H1 (cell line): ENCODE measurements around the gene INA. TPM values are rescaled to one million over a fixed set of nuclear protein-coding genes. Genes with fewer than 3 reads are reported as not detected.

ENCODE experiments used
- CTCF ChIA-PET: fragments of 300-600 bp; sonication (Branson Sonifier 250); formaldehyde crosslinking; loops from one replicate; lab custom pipeline; 2021; ENCODE audit not compliant: partially characterized antibody; lab: Charles Lee
- POLR2A ChIA-PET: fragments of 300-600 bp; sonication (Branson Sonifier 250); formaldehyde crosslinking; loops from one replicate; lab custom pipeline; 2021; ENCODE audit warnings: inconsistent platforms; ENCODE audit not compliant: partially characterized antibody; lab: Charles Lee
- DNase-seq, 2 experiments: peaks; one replicate each; pipeline versions ENCODE4 v3.0.0 to v3.0.0-alpha.2; 2010 to 2022; ENCODE audit warnings: low spot score in 2 of 2, low read depth in 1 of 2, mixed read lengths in 1 of 2
- FAIRE-seq: peaks from 2 replicates; lab custom pipeline; 2011; peaks lifted over from hg19 to GRCh38; lab: Jason Lieb, UNC
- H2AFZ ChIP-seq: 2 replicates; pipeline ENCODE4 v1.8.1; 2012; ENCODE audit warnings: low read length, inconsistent platforms
- H2AK5ac ChIP-seq: 2 replicates; pipeline ENCODE4 v1.6.1; 2013; ENCODE audit warnings: low read depth, low read length
- H2BK120ac ChIP-seq: replicated peaks from 2 replicates; pipeline ENCODE3; 2013; ENCODE audit warnings: low read depth, low read length, inconsistent platforms
- H2BK12ac ChIP-seq: 2 replicates; pipeline ENCODE4 v1.6.1; 2013; ENCODE audit warnings: low read depth, low read length
- H2BK15ac ChIP-seq: 2 replicates; pipeline ENCODE4 v1.6.1; 2013; ENCODE audit warnings: low read length
- H2BK20ac ChIP-seq: 2 replicates; pipeline ENCODE4 v1.6.1; 2013; ENCODE audit warnings: low read length
- H2BK5ac ChIP-seq: 2 replicates; pipeline ENCODE4 v1.6.1; 2013; ENCODE audit warnings: low read depth, low read length
- H3K14ac ChIP-seq: 2 replicates; pipeline ENCODE4 v1.6.1; 2013; ENCODE audit warnings: inconsistent platforms; ENCODE audit not compliant: insufficient read length
- H3K18ac ChIP-seq: 2 replicates; pipeline ENCODE4 v1.6.1; 2013; ENCODE audit warnings: low read length; ENCODE audit errors: extremely low read depth
- H3K23ac ChIP-seq: 2 replicates; pipeline ENCODE4 v1.6.1; 2013; ENCODE audit warnings: inconsistent platforms; ENCODE audit not compliant: insufficient read length
- H3K23me2 ChIP-seq: 2 replicates; pipeline ENCODE4 v1.6.1; 2013; ENCODE audit warnings: low read depth, low read length
- H3K27ac ChIP-seq: 2 replicates; pipeline ENCODE4 v1.6.1; 2011; ENCODE audit warnings: low read depth, low read length, inconsistent platforms
- H3K27me3 ChIP-seq, 4 experiments: replicated peaks in 1 of 4; 1 replicate in 1 of 4; 2 replicates in 3 of 4; pipeline versions ENCODE4 v1.6.1 to v1.8.1; 2011 to 2013; ENCODE audit warnings: low read length in 3 of 4, mild to moderate bottlenecking in 3 of 4, inconsistent platforms in 2 of 4, mixed read lengths in 2 of 4, moderate library complexity in 1 of 4; ENCODE audit not compliant: control insufficient read depth in 3 of 4, insufficient read depth in 3 of 4; ENCODE audit errors: extremely low read depth in 1 of 4
- H3K36me3 ChIP-seq, 4 experiments: 2 replicates each; pipeline versions ENCODE4 v1.6.1 to v1.8.1; 2011 to 2013; ENCODE audit warnings: mild to moderate bottlenecking in 4 of 4, low read length in 3 of 4, moderate library complexity in 2 of 4, control low read depth in 1 of 4, inconsistent platforms in 1 of 4; ENCODE audit not compliant: insufficient read depth in 4 of 4, control insufficient read depth in 2 of 4
- H3K4ac ChIP-seq: replicated peaks from 2 replicates; pipeline ENCODE3; 2013; ENCODE audit warnings: low read length, low read depth, mixed read lengths, inconsistent platforms; ENCODE audit not compliant: insufficient read length
- H3K4me1 ChIP-seq, 4 experiments: replicated peaks in 1 of 4; 1 replicate in 1 of 4; 2 replicates in 3 of 4; pipeline versions ENCODE4 v1.6.1 to v1.8.1; 2011 to 2013; ENCODE audit warnings: low read length in 3 of 4, inconsistent platforms in 2 of 4, mixed read lengths in 1 of 4; ENCODE audit not compliant: insufficient read depth in 4 of 4, control insufficient read depth in 3 of 4
- H3K4me2 ChIP-seq, 2 experiments: 2 replicates each; pipeline versions ENCODE4 v1.6.1 to v1.8.1; 2011 to 2013; ENCODE audit warnings: low read depth in 2 of 2, low read length in 2 of 2, control low read depth in 1 of 2, inconsistent platforms in 1 of 2, mild to moderate bottlenecking in 1 of 2; ENCODE audit not compliant: insufficient read depth in 1 of 2
- H3K4me3 ChIP-seq, 4 experiments: fragments of 200-600, 300-600 bp in 1 of 4; sonication (generic), shearing (Covaris generic), sonication (Bioruptor Twin) in 1 of 4; 2 replicates each; pipeline versions ENCODE4 v1.5.1 to v1.8.1; 2011 to 2016; ENCODE audit warnings: low read length in 4 of 4, low read depth in 3 of 4, control low read depth in 2 of 4, inconsistent platforms in 2 of 4, mild to moderate bottlenecking in 2 of 4, mixed read lengths in 1 of 4, moderate library complexity in 1 of 4; ENCODE audit not compliant: insufficient read depth in 2 of 4; ENCODE audit errors: extremely low read depth in 1 of 4
- H3K56ac ChIP-seq: replicated peaks from 2 replicates; pipeline ENCODE3; 2013; ENCODE audit warnings: low read depth, mild to moderate bottlenecking, mixed read lengths, low read length, inconsistent platforms; ENCODE audit not compliant: insufficient read length
- H3K79me1 ChIP-seq: 2 replicates; pipeline ENCODE4 v1.6.1; 2013; ENCODE audit warnings: low read depth, low read length, control low read depth
- H3K79me2 ChIP-seq, 2 experiments: 2 replicates each; pipeline versions ENCODE4 v1.6.1 to v1.8.1; 2012 to 2013; ENCODE audit warnings: low read length in 2 of 2, mild to moderate bottlenecking in 2 of 2, inconsistent platforms in 1 of 2; ENCODE audit not compliant: insufficient read depth in 2 of 2, control insufficient read depth in 1 of 2
- H3K9ac ChIP-seq, 4 experiments: replicated peaks in 1 of 4; 1 replicate in 1 of 4; 2 replicates in 3 of 4; pipeline versions ENCODE4 v1.6.1 to v1.8.1; 2011 to 2013; ENCODE audit warnings: low read depth in 3 of 4, low read length in 3 of 4, control low read depth in 2 of 4, mild to moderate bottlenecking in 2 of 4, moderate library complexity in 2 of 4, inconsistent platforms in 1 of 4; ENCODE audit errors: extremely low read depth in 1 of 4
- H3K9me3 ChIP-seq, 2 experiments: 2 replicates each; pipeline versions ENCODE4 v1.6.1 to v1.8.1; 2012 to 2013; ENCODE audit warnings: mild to moderate bottlenecking in 2 of 2, moderate library complexity in 2 of 2, control low read depth in 1 of 2, inconsistent platforms in 1 of 2, low read depth in 1 of 2, low read length in 1 of 2, mixed read lengths in 1 of 2; ENCODE audit not compliant: insufficient read depth in 2 of 2
- H4K20me1 ChIP-seq, 2 experiments: replicated peaks in 1 of 2; 2 replicates each; pipeline versions ENCODE3 to v1.8.1; 2011 to 2013; ENCODE audit warnings: inconsistent platforms in 2 of 2, low read length in 2 of 2, mild to moderate bottlenecking in 1 of 2; ENCODE audit not compliant: insufficient read depth in 2 of 2, control insufficient read depth in 1 of 2
- H4K5ac ChIP-seq: 2 replicates; pipeline ENCODE4 v1.6.1; 2013; ENCODE audit warnings: low read length, low read depth, mixed read lengths, inconsistent platforms; ENCODE audit not compliant: insufficient read length
- H4K8ac ChIP-seq: 2 replicates; pipeline ENCODE4 v1.8.0; 2013; ENCODE audit warnings: mild to moderate bottlenecking, moderate library complexity, low read length, inconsistent platforms; ENCODE audit not compliant: insufficient read depth; ENCODE audit errors: extremely low read depth
- H4K91ac ChIP-seq: replicated peaks from 2 replicates; pipeline ENCODE3; 2013; ENCODE audit warnings: low read length, mixed read lengths, inconsistent platforms; ENCODE audit not compliant: insufficient read length
- CBX5 ChIP-seq: fragments of 300-800, 300-1000 bp; sonication (generic); IDR thresholded peaks from 2 replicates; pipeline ENCODE4 v1.7.1; 2016; ENCODE audit warnings: antibody characterized with exemption, low read length, low read depth
- EP300 ChIP-seq, 2 experiments: IDR thresholded peaks; 1 replicate in 1 of 2; 2 replicates in 1 of 2; pipeline ENCODE4 v1.6.1; 2011 to 2012; ENCODE audit warnings: low read depth in 2 of 2, low read length in 2 of 2, mild to moderate bottlenecking in 2 of 2, borderline replicate concordance in 1 of 2, inconsistent platforms in 1 of 2, moderate library complexity in 1 of 2
- HDAC2 ChIP-seq, 2 experiments: fragments of 300-600 bp in 1 of 2; sonication (generic) in 1 of 2; IDR thresholded peaks; 2 replicates each; pipeline ENCODE4 v1.6.1; 2011 to 2012; ENCODE audit warnings: low read depth in 2 of 2, low read length in 2 of 2, mild to moderate bottlenecking in 2 of 2, moderate library complexity in 2 of 2, borderline replicate concordance in 1 of 2, inconsistent platforms in 1 of 2
- KDM4A ChIP-seq: IDR thresholded peaks from one replicate; pipeline ENCODE4 v1.7.1; 2012; ENCODE audit warnings: low read depth, mild to moderate bottlenecking, moderate library complexity, low read length, inconsistent platforms; ENCODE audit not compliant: severe bottlenecking
- MAFK ChIP-seq: IDR thresholded peaks from 2 replicates; pipeline ENCODE4 v1.6.1; 2012; ENCODE audit warnings: low read depth, mild to moderate bottlenecking, improper control_type of control experiment, low read length
- NRF1 ChIP-seq: IDR thresholded peaks from 2 replicates; pipeline ENCODE4 v1.6.1; 2011; ENCODE audit warnings: mild to moderate bottlenecking, low read depth, low read length, improper control_type of control experiment
- PHF8 ChIP-seq: fragments of 200-600 bp; sonication (generic); conservative IDR thresholded peaks from 2 replicates; pipeline ENCODE4 v1.7.1; 2012; ENCODE audit warnings: low read depth, mild to moderate bottlenecking, inconsistent platforms, low read length, moderate library complexity
- SAP30 ChIP-seq: fragments of 300-600 bp; sonication (generic); IDR thresholded peaks from 2 replicates; pipeline ENCODE4 v1.7.1; 2012; ENCODE audit warnings: low read length, moderate library complexity, mild to moderate bottlenecking, inconsistent platforms; ENCODE audit not compliant: insufficient read depth, insufficient replicate concordance
- SP1 ChIP-seq: IDR thresholded peaks from 2 replicates; pipeline ENCODE4 v1.6.1; 2011; ENCODE audit warnings: low read depth, low read length
- SUZ12 ChIP-seq: fragments of 200-600 bp; sonication (generic); IDR thresholded peaks from 2 replicates; pipeline ENCODE4 v1.6.1; 2012; ENCODE audit warnings: mild to moderate bottlenecking, inconsistent platforms, low read length, moderate library complexity, mixed read lengths
- WGBS, 2 experiments: shearing (Covaris generic) in 1 of 2; methylation state at CpG; one replicate each; pipeline versions ENCODE4 v1.1.6 to v1.1.7; 2013 to 2015; ENCODE audit warnings: low lambda C conversion rate in 2 of 2, mixed read lengths in 2 of 2, inconsistent platforms in 1 of 2, low coverage in 1 of 2, missing lambda C conversion rate in 1 of 2; ENCODE audit not compliant: insufficient replicate concordance in 2 of 2, insufficient coverage in 1 of 2, insufficient read length in 1 of 2; ENCODE audit errors: extremely low coverage in 1 of 2, missing lambda C conversion rate in 1 of 2; 5-methylcytosine and 5-hydroxymethylcytosine counted together
- polyA plus RNA-seq, 7 experiments: library from polyadenylated mRNA; depleted of rRNA in 3 of 7; stranded (reverse) in 5 of 7; unstranded in 2 of 7; fragments of >200 nt in 5 of 7; fragments of 200-250 nt in 2 of 7; gene quantifications; 1 replicate in 5 of 7; 2 replicates in 1 of 7; 4 replicates in 1 of 7; pipeline versions ENCODE4 v1.2.1 to v1.2.3, GENCODE V29; 2011 to 2013; ENCODE audit warnings: missing spikeins in 2 of 7, mixed read lengths in 2 of 7
- total RNA-seq: library from RNA; stranded (reverse); fragmentation: NEBNext Ultra II Directional; extraction: Animal tissue kit (Norgen Biotek cat#: 25700); gene quantifications from 2 replicates; pipeline ENCODE4 v1.2.1, GENCODE V29; 2021
- TF ChIP-seq, protein P1 (sequence below): IDR thresholded peaks from 2 replicates; pipeline ENCODE4 v1.6.1; 2011; ENCODE audit warnings: low read length, improper control_type of control experiment

INA gene
- total and polyA plus RNA-seq, 2 of the 8 experiments (the other 6 are each of a cell fraction or from before 2014, with no cell fraction given) = 17.1 to 18.1 TPM

GRCh38 chr10:103336370-103336769, 59.4 kb downstream of the INA start:
- Histone ChIP-seq H3K9me3 (no peaks in the 10 kb centered on the region), H2AFZ (no peak overlapping the region), H4K91ac (no peak overlapping the region), H3K4me3 (no peak overlapping the region), H3K27me3 (no peaks in the 10 kb centered on the region), H2BK5ac (no peak overlapping the region), H2AK5ac (no peak overlapping the region), H3K56ac (no peak overlapping the region), H4K8ac (no peak overlapping the region), H3K23me2 (no peaks in the 10 kb centered on the region), H2BK12ac (no peak overlapping the region), H3K79me2 (no peaks in the 10 kb centered on the region), H3K4ac (no peak overlapping the region), H3K4me2 (no peak overlapping the region), H3K18ac (no peak overlapping the region), H2BK15ac (no peak overlapping the region), H3K9ac (no peak overlapping the region), H2BK120ac (no peak overlapping the region), H3K14ac (no peak overlapping the region), H4K20me1 (peaks cover 0 to 2% of the 10 kb centered on the region in 2 experiments), H4K5ac (no peak overlapping the region), H3K23ac (no peak overlapping the region), H2BK20ac (no peak overlapping the region), H3K79me1 (no peaks in the 10 kb centered on the region), H3K36me3 (peaks cover 4 to 23% (median 13%) of the 10 kb centered on the region in 4 experiments; a peak in 6 of 8 replicates), H3K27ac (no peak overlapping the region), H3K4me1 (no peaks in the 10 kb centered on the region)
- DNase-seq (no peak), FAIRE-seq (no peak)
- TF ChIP-seq CBX5 = no peak
- no peak for TF ChIP-seq SUZ12
- TF ChIP-seq HDAC2 (IDR thresholded peaks at IDR 0.05; ENCODE audit: borderline replicate concordance in 1 of 2, low read depth in 2 of 2, low read length in 2 of 2) = no peak
- no peak for TF ChIP-seq PHF8
- no peak for TF ChIP-seq SAP30
- no peak for TF ChIP-seq NRF1
- no peak for TF ChIP-seq KDM4A
- TF ChIP-seq, protein P1, sequence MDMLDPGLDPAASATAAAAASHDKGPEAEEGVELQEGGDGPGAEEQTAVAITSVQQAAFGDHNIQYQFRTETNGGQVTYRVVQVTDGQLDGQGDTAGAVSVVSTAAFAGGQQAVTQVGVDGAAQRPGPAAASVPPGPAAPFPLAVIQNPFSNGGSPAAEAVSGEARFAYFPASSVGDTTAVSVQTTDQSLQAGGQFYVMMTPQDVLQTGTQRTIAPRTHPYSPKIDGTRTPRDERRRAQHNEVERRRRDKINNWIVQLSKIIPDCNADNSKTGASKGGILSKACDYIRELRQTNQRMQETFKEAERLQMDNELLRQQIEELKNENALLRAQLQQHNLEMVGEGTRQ = no peak
- TF ChIP-seq SP1 = no peak
- no peak for TF ChIP-seq MAFK
- TF ChIP-seq EP300 (IDR thresholded peaks at IDR 0.05; ENCODE audit: borderline replicate concordance in 1 of 2, low read depth in 2 of 2, low read length in 2 of 2) = no peak
- 88% methylated on average over 4 of the region's 4 CpGs; no CpG with 5 or more reads in 1 of the 2 experiments for WGBS, 2 experiments
- ChIA-PET CTCF (no interaction called here), POLR2A (interaction anchor here (0.6 to 1.3 kb wide), 2 partner anchors 9 to 587 kb away, joined by 3 to 6 read pairs; no protein-coding TSS in a partner anchor)
